IMR-90 (cell line): ENCODE results near the gene RBFOX2. TPM values are rescaled to one million over a fixed set of nuclear protein-coding genes. Genes with fewer than 3 reads are reported as not detected.

Experiments used
- ATAC-seq: fragments of 200-7000 bp; cut with Tn5 transposase; 2 replicates; pipeline ENCODE4 v1.9.1; 2020; ENCODE audit warnings: low read depth, mild to moderate bottlenecking, moderate library complexity
- BruUV-seq: library from RNA; stranded (reverse); fragments of 400-500 nt; replicated peaks from 2 replicates; lab custom pipeline; 2021; lab: Mats Ljungman, UMichigan
- CTCF ChIA-PET: fragments of 300-600 bp; formaldehyde crosslinking; extraction: SDS; loops from one replicate; lab custom pipeline; 2021; ENCODE audit warnings: antibody characterized with exemption; lab: Yijun Ruan, JAX
- POLR2A ChIA-PET: fragments of 300-600 bp; sonication (Branson Sonifier 250); formaldehyde crosslinking; loops from one replicate; lab custom pipeline; 2022; ENCODE audit warnings: antibody characterized with exemption; ENCODE audit not compliant: unreplicated experiment; lab: Charles Lee
- DNase-seq: peaks from one replicate; pipeline ENCODE4 v3.0.0; 2013
- H2AFZ ChIP-seq: replicated peaks from 2 replicates; pipeline ENCODE3; 2013; ENCODE audit warnings: low read length, mild to moderate bottlenecking; ENCODE audit not compliant: poor library complexity
- H2AK5ac ChIP-seq: 2 replicates; pipeline ENCODE4 v1.6.1; 2013; ENCODE audit warnings: low read depth, low read length, inconsistent platforms
- H2AK9ac ChIP-seq: replicated peaks from 2 replicates; pipeline ENCODE3; 2013; ENCODE audit warnings: mild to moderate bottlenecking, low read depth, low read length, moderate library complexity; ENCODE audit not compliant: poor library complexity
- H2BK120ac ChIP-seq: 2 replicates; pipeline ENCODE4 v1.6.1; 2013; ENCODE audit warnings: low read depth, low read length, inconsistent platforms
- H2BK15ac ChIP-seq: 3 replicates; pipeline ENCODE4 v1.6.1; 2013; ENCODE audit warnings: low read depth, low read length, inconsistent platforms
- H2BK20ac ChIP-seq: 2 replicates; pipeline ENCODE4 v1.6.1; 2013; ENCODE audit warnings: low read depth, mild to moderate bottlenecking, inconsistent platforms, low read length, moderate library complexity
- H2BK5ac ChIP-seq: 2 replicates; pipeline ENCODE4 v1.6.1; 2013; ENCODE audit warnings: mild to moderate bottlenecking, low read depth, low read length, inconsistent platforms; ENCODE audit not compliant: poor library complexity, severe bottlenecking
- H3K14ac ChIP-seq: replicated peaks from 2 replicates; pipeline ENCODE4 v1.6.1; 2013; ENCODE audit warnings: low read depth, low read length, inconsistent platforms
- H3K18ac ChIP-seq: 2 replicates; pipeline ENCODE4 v1.6.1; 2013; ENCODE audit warnings: low read depth, low read length, control low read depth
- H3K23ac ChIP-seq: 2 replicates; pipeline ENCODE4 v1.6.1; 2013; ENCODE audit warnings: low read depth, low read length, inconsistent platforms
- H3K27ac ChIP-seq: 2 replicates; pipeline ENCODE4 v1.5.1; 2013; ENCODE audit warnings: mild to moderate bottlenecking, control low read depth, low read length; ENCODE audit not compliant: insufficient read depth
- H3K27me3 ChIP-seq: 2 replicates; pipeline ENCODE4 v1.6.1; 2013; ENCODE audit warnings: low read length; ENCODE audit not compliant: control insufficient read depth, insufficient read depth
- H3K36me3 ChIP-seq: 2 replicates; pipeline ENCODE4 v1.6.1; 2013; ENCODE audit warnings: low read length, mixed read lengths; ENCODE audit not compliant: control insufficient read depth, insufficient read depth
- H3K4ac ChIP-seq: 2 replicates; pipeline ENCODE4 v1.6.1; 2013; ENCODE audit warnings: low read depth, low read length, inconsistent platforms
- H3K4me1 ChIP-seq: 2 replicates; pipeline ENCODE4 v1.6.1; 2013; ENCODE audit warnings: low read length, mixed read lengths; ENCODE audit not compliant: control insufficient read depth, insufficient read depth
- H3K4me2 ChIP-seq: 2 replicates; pipeline ENCODE4 v1.6.1; 2013; ENCODE audit warnings: low read depth, mild to moderate bottlenecking, control low read depth, low read length, moderate library complexity
- H3K4me3 ChIP-seq: 2 replicates; pipeline ENCODE4 v1.5.1; 2013; ENCODE audit warnings: low read depth, mild to moderate bottlenecking, control low read depth, low read length, moderate library complexity; ENCODE audit not compliant: insufficient read depth
- H3K56ac ChIP-seq: 2 replicates; pipeline ENCODE4 v1.6.1; 2013; ENCODE audit warnings: low read length, inconsistent platforms; ENCODE audit not compliant: insufficient read depth; ENCODE audit errors: extremely low read depth
- H3K79me1 ChIP-seq, 2 experiments: 2 replicates each; pipeline ENCODE4 v1.6.1; 2013; ENCODE audit warnings: low read length in 2 of 2, inconsistent platforms in 1 of 2, low read depth in 1 of 2
- H3K9ac ChIP-seq: 2 replicates; pipeline ENCODE4 v1.6.1; 2013; ENCODE audit warnings: low read depth, low read length, control low read depth
- H3K9me1 ChIP-seq: 2 replicates; pipeline ENCODE4 v1.6.1; 2013; ENCODE audit warnings: low read length, inconsistent platforms; ENCODE audit not compliant: insufficient read depth
- H3K9me3 ChIP-seq: 2 replicates; pipeline ENCODE4 v1.6.1; 2013; ENCODE audit warnings: low read length; ENCODE audit not compliant: control insufficient read depth, insufficient read depth
- H4K20me1 ChIP-seq: 2 replicates; pipeline ENCODE4 v1.6.1; 2013; ENCODE audit warnings: low read length, inconsistent platforms; ENCODE audit not compliant: insufficient read depth
- H4K5ac ChIP-seq: 2 replicates; pipeline ENCODE4 v1.6.1; 2013; ENCODE audit warnings: mild to moderate bottlenecking, low read depth, low read length, control low read depth
- H4K8ac ChIP-seq, 2 experiments: 2 replicates each; pipeline ENCODE4 v1.6.1; 2013; ENCODE audit warnings: low read depth in 2 of 2, low read length in 2 of 2, control low read depth in 1 of 2, inconsistent platforms in 1 of 2
- H4K91ac ChIP-seq: 2 replicates; pipeline ENCODE4 v1.6.1; 2013; ENCODE audit warnings: low read depth, low read length, inconsistent platforms; ENCODE audit not compliant: insufficient read depth
- CHD1 ChIP-seq: IDR thresholded peaks from 2 replicates; pipeline ENCODE4 v1.6.1; 2012; ENCODE audit warnings: low read depth, low read length, improper control_type of control experiment
- CTCF ChIP-seq: conservative IDR thresholded peaks from 2 replicates; pipeline ENCODE4 v1.5.1; 2012; ENCODE audit warnings: mild to moderate bottlenecking, low read depth, low read length, improper control_type of control experiment
- RAD21 ChIP-seq: IDR thresholded peaks from 2 replicates; pipeline ENCODE4 v1.6.1; 2012; ENCODE audit warnings: low read length, improper control_type of control experiment
- WGBS, 2 experiments: methylation state at CpG; one replicate each; pipeline versions ENCODE4 v1.1.5 to v1.1.7; 2013; ENCODE audit warnings: missing lambda C conversion rate in 2 of 2; ENCODE audit not compliant: insufficient read length in 1 of 2; ENCODE audit errors: extremely low coverage in 2 of 2; 5-methylcytosine and 5-hydroxymethylcytosine counted together
- dilution Hi-C: fragments of 300-500 bp; cut with HindIII; formaldehyde crosslinking; loops from one replicate; pipeline ENCODE4 v1.14.3; 2018; ENCODE audit warnings: low sequenced_read_pairs; ENCODE audit not compliant: unreplicated experiment
- in situ Hi-C: fragments of 300-500 bp; cut with MboI; formaldehyde crosslinking; loops from 3 replicates; pipeline ENCODE4 v1.14.3; 2019; ENCODE audit warnings: low sequenced_read_pairs, inconsistent platforms, mixed read lengths
- intact Hi-C: fragments of 100-400 bp; cut with micrococcal nuclease; formaldehyde crosslinking; loops from 2 replicates; pipeline ENCODE4 v1.10.0; 2022
- polyA plus RNA-seq, 3 experiments: library from polyadenylated mRNA; depleted of rRNA; stranded (reverse); fragments of >200 nt; gene quantifications; 2 replicates each; pipeline ENCODE4 v1.2.3, GENCODE V29; 2012; ENCODE audit warnings: low replicate concordance in 1 of 3
- total RNA-seq: library from RNA; depleted of rRNA; stranded (reverse); fragments of >200 nt; gene quantifications from 2 replicates; pipeline ENCODE4 v1.2.3, GENCODE V29; 2012

Gene RBFOX2
- total and polyA plus RNA-seq, 2 of the 4 experiments (the other 2 are of a cell fraction), result 146 to 178 TPM

DNA sequence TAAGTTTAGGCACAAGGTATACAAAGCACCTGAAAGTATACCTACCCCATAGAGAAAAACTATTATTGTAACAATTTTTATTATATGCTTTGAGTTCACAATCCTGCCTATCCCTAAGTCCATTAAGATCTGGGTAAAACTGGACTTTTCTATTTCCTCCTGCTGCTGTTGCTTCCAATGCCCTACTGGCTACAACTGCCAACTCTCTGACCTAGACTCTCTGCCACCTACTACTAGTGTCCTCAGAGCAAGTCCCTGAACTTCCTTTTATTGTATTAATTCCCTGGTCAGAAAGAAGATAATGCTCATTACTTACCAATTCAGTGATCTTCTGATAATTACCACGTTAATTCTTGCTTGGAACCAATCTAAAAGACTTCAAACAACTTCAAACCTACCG, 70.3 kb downstream of the RBFOX2 start:
- in situ Hi-C loops, result no loop called here
- Histone ChIP-seq H3K4me3 (no peak overlapping the region), H2AK5ac (no peak overlapping the region), H3K79me1 (peaks cover 36 to 75% of the 10 kb centered on the region in 2 experiments), H3K9me1 (peaks cover 13% of the 10 kb centered on the region), H3K4me2 (no peak overlapping the region), H3K14ac (no peak overlapping the region), H4K20me1 (peaks cover 21% of the 10 kb centered on the region), H3K4ac (no peak overlapping the region), H3K27ac (no peak overlapping the region), H2BK5ac (no peak overlapping the region), H3K9me3 (no peaks in the 10 kb centered on the region), H3K18ac (no peak overlapping the region), H2AFZ (no peak overlapping the region), H3K9ac (no peak overlapping the region), H3K56ac (no peak overlapping the region), H4K91ac (no peak overlapping the region), H2BK120ac (no peak overlapping the region), H2BK15ac (no peak overlapping the region), H3K27me3 (no peaks in the 10 kb centered on the region), H2BK20ac (no peak overlapping the region), H3K36me3 (no peaks in the 10 kb centered on the region), H4K8ac (no peak overlapping the region), H2AK9ac (no peak overlapping the region), H3K23ac (no peak overlapping the region; the same call in 1 of the 2 replicates), H4K5ac (no peak overlapping the region), H3K4me1 (peaks cover 18% of the 10 kb centered on the region)
- CTCF ChIA-PET, result interaction anchor here (0.6 to 0.7 kb wide), 2 partner anchors 367 to 456 kb away, joined by 3 read pairs; no protein-coding TSS in a partner anchor
- no peak for DNase-seq
- no peak for ATAC-seq
- BruUV-seq, result no TSS peak
- 72% methylated on average over 2 of the region's 2 CpGs; no CpG with 5 or more reads in 1 of the 2 experiments for WGBS, 2 experiments
- TF ChIP-seq CHD1, result no peak
- TF ChIP-seq CTCF, result no peak
- TF ChIP-seq RAD21, result no peak
- intact Hi-C loops, result no loop called here
- POLR2A ChIA-PET, result no interaction called here
- dilution Hi-C loops, result no loop called here
